Neural progenitor cell (in vitro differentiated cells): ENCODE results near the gene TMEM185A. TPM values are rescaled to one million over a fixed set of nuclear protein-coding genes. Genes with fewer than 3 reads are reported as not detected.

ENCODE experiments used
- DNase-seq: peaks from one replicate; pipeline ENCODE4 v3.0.0-alpha.2; 2016; ENCODE audit warnings: low spot score
- H2AFZ ChIP-seq: fragments of 200-600 bp; sonication (generic); replicated peaks from 2 replicates; pipeline ENCODE4 v1.6.1; 2016; ENCODE audit warnings: antibody characterized with exemption
- H3F3A ChIP-seq: fragments of 200-600 bp; sonication (generic); 2 replicates; pipeline ENCODE4 v1.6.1; 2016; ENCODE audit warnings: antibody characterized with exemption, low read depth
- H3K27ac ChIP-seq: fragments of 200-600 bp; sonication (generic); 2 replicates; pipeline ENCODE4 v1.5.1; 2016; ENCODE audit warnings: mild to moderate bottlenecking
- H3K27me3 ChIP-seq: fragments of 200-600 bp; sonication (generic); 2 replicates; pipeline ENCODE4 v1.6.1; 2016; ENCODE audit warnings: mild to moderate bottlenecking, moderate library complexity
- H3K36me3 ChIP-seq: fragments of 200-600 bp; sonication (generic); 2 replicates; pipeline ENCODE4 v1.5.1; 2016
- H3K4me1 ChIP-seq: fragments of 200-600 bp; sonication (generic); 2 replicates; pipeline ENCODE4 v1.6.1; 2016; ENCODE audit warnings: mixed run types
- H3K4me2 ChIP-seq: fragments of 200-600 bp; sonication (generic); 2 replicates; pipeline ENCODE4 v1.6.1; 2016
- H3K4me3 ChIP-seq: fragments of 200-600 bp; sonication (generic); 2 replicates; pipeline ENCODE4 v1.5.1; 2016
- H3K79me2 ChIP-seq: fragments of 200-600 bp; sonication (generic); 2 replicates; pipeline ENCODE4 v1.6.1; 2016; ENCODE audit warnings: low read depth
- H3K9ac ChIP-seq: fragments of 200-600 bp; sonication (generic); 2 replicates; pipeline ENCODE4 v1.6.1; 2016
- H3K9me3 ChIP-seq: fragments of 200-600 bp; sonication (generic); 2 replicates; pipeline ENCODE4 v1.5.1; 2016; ENCODE audit warnings: low read depth
- H4K20me1 ChIP-seq: fragments of 200-600 bp; sonication (generic); 2 replicates; pipeline ENCODE4 v1.6.1; 2016; ENCODE audit warnings: low read depth
- H3K27ac Mint-ChIP-seq: 3 replicates; pipeline ENCODE4 v1.8.0; 2021; ENCODE audit warnings: mixed read lengths
- H3K27me3 Mint-ChIP-seq: 2 replicates; pipeline ENCODE4 v1.8.0; 2022; ENCODE audit warnings: low read depth, mild to moderate bottlenecking, inconsistent platforms, moderate library complexity, mixed read lengths; ENCODE audit not compliant: insufficient read depth
- H3K36me3 Mint-ChIP-seq: 3 replicates; pipeline ENCODE4 v1.8.0; 2021; ENCODE audit warnings: mixed read lengths
- H3K4me1 Mint-ChIP-seq: 3 replicates; pipeline ENCODE4 v1.8.0; 2021; ENCODE audit warnings: mixed read lengths
- H3K4me3 Mint-ChIP-seq: 3 replicates; pipeline ENCODE4 v1.8.0; 2021; ENCODE audit warnings: mild to moderate bottlenecking, moderate library complexity, mixed read lengths
- H3K9me3 Mint-ChIP-seq: 3 replicates; pipeline ENCODE4 v1.8.0; 2020; ENCODE audit warnings: mixed read lengths
- EZH2 ChIP-seq: fragments of 200-600 bp; sonication (generic); IDR thresholded peaks from 2 replicates; pipeline ENCODE4 v1.6.1; 2017; ENCODE audit warnings: antibody characterized with exemption, mild to moderate bottlenecking, moderate library complexity
- EZH2phosphoT487 ChIP-seq: fragments of 200-600 bp; sonication (generic); IDR thresholded peaks from 2 replicates; pipeline ENCODE4 v1.6.1; 2017; ENCODE audit warnings: antibody characterized with exemption
- total RNA-seq: library from RNA; depleted of rRNA; stranded (reverse); fragments of >200 nt; gene quantifications from 2 replicates; pipeline ENCODE4 v1.2.3, GENCODE V29; 2015; ENCODE audit warnings: low replicate concordance
- TF ChIP-seq, protein P1 (sequence below): fragments of 200-600 bp; sonication (generic); IDR thresholded peaks from 2 replicates; pipeline ENCODE4 v1.5.1; 2017; ENCODE audit warnings: antibody characterized with exemption, mild to moderate bottlenecking

The TMEM185A gene
- total RNA-seq, 1 donor from 2014 or later = 16.3 TPM

- Mint-ChIP-seq H3K4me1 (peaks cover 13% of the 10 kb centered on the region), H3K27ac (peak overlapping the region; percentile 76), H3K4me3 (peak overlapping the region; percentile 95), H3K27me3 (peaks cover 9% of the 10 kb centered on the region), H3K36me3 (no peaks in the 10 kb centered on the region), H3K9me3 (peaks cover 11% of the 10 kb centered on the region)
- H3K27ac ChIP-seq = no peak overlapping the region
- peak overlapping the region; percentile 77 for H3K4me2 ChIP-seq
- peaks cover 18% of the 10 kb centered on the region for H4K20me1 ChIP-seq
- H3K36me3 ChIP-seq = no peaks in the 10 kb centered on the region
- peak overlapping the region; percentile 42 for H2AFZ ChIP-seq
- H3K27me3 ChIP-seq = peaks cover 30% of the 10 kb centered on the region
- no peak for DNase-seq
- H3F3A ChIP-seq = no peaks in the 10 kb centered on the region
- H3K79me2 ChIP-seq = peaks cover 23% of the 10 kb centered on the region
- peak overlapping the region; percentile 48 for H3K9ac ChIP-seq
- no peaks in the 10 kb centered on the region for H3K4me1 ChIP-seq
- H3K4me3 ChIP-seq = peak overlapping the region; percentile 78
- H3K9me3 ChIP-seq = no peaks in the 10 kb centered on the region
- TF ChIP-seq EZH2phosphoT487 (no peak), EZH2 (no peak)
- TF ChIP-seq, protein P1, sequence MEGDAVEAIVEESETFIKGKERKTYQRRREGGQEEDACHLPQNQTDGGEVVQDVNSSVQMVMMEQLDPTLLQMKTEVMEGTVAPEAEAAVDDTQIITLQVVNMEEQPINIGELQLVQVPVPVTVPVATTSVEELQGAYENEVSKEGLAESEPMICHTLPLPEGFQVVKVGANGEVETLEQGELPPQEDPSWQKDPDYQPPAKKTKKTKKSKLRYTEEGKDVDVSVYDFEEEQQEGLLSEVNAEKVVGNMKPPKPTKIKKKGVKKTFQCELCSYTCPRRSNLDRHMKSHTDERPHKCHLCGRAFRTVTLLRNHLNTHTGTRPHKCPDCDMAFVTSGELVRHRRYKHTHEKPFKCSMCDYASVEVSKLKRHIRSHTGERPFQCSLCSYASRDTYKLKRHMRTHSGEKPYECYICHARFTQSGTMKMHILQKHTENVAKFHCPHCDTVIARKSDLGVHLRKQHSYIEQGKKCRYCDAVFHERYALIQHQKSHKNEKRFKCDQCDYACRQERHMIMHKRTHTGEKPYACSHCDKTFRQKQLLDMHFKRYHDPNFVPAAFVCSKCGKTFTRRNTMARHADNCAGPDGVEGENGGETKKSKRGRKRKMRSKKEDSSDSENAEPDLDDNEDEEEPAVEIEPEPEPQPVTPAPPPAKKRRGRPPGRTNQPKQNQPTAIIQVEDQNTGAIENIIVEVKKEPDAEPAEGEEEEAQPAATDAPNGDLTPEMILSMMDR = no peak
These were observed 835 bp downstream of the TMEM185A start for GRCh38 chrX:149630681-149631233.

- Histone ChIP-seq H3F3A (no peaks in the 10 kb centered on the region), H3K9me3 (no peaks in the 10 kb centered on the region), H3K27me3 (peaks cover 29% of the 10 kb centered on the region), H3K79me2 (peaks cover 29% of the 10 kb centered on the region), H4K20me1 (peaks cover 18% of the 10 kb centered on the region), H3K36me3 (no peaks in the 10 kb centered on the region), H2AFZ (no peak overlapping the region), H3K4me2 (peak overlapping the region; percentile 77), H3K27ac (no peak overlapping the region), H3K4me1 (no peaks in the 10 kb centered on the region), H3K9ac (no peak overlapping the region), H3K4me3 (peak overlapping the region; percentile 78)
- H3K4me3 Mint-ChIP-seq = peak overlapping the region; percentile 95
- DNase-seq = no peak
- H3K27ac Mint-ChIP-seq = no peak overlapping the region
- H3K36me3 Mint-ChIP-seq = no peaks in the 10 kb centered on the region
- H3K27me3 Mint-ChIP-seq = peaks cover 6% of the 10 kb centered on the region
- TF ChIP-seq, protein P1 = no peak
- TF ChIP-seq EZH2 (no peak), EZH2phosphoT487 (no peak)
- H3K9me3 Mint-ChIP-seq = peaks cover 11% of the 10 kb centered on the region
- peaks cover 13% of the 10 kb centered on the region for H3K4me1 Mint-ChIP-seq
These were observed 1.7 kb downstream of the TMEM185A start for GRCh38 chrX:149629730-149630387.

DNA sequence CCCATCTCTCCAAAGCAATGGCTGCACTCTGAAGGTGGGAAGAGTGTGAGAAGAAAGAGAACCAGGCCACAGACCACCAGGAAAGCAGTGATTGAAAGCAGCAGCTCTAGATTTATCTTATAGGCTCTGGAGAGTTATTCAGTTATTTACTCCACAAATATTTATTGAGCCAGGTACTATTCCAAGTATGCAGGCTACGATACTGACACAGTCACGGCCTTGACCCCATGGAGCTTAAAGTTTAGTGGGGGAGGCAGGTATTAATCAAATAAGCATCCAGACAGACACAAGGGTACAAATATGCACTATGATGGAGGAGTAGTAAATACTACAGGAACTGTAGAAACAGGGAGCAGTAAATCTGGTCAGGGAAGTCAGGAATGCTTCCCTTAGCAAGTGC, 2.8 kb downstream of the TMEM185A start:
- H3K9ac ChIP-seq = no peak overlapping the region
- no peak overlapping the region for H3K4me3 ChIP-seq
- TF ChIP-seq, protein P1 = no peak
- TF ChIP-seq EZH2 (no peak), EZH2phosphoT487 (no peak)
- no peak overlapping the region for H3K27ac ChIP-seq
- H3K27me3 ChIP-seq = peaks cover 20% of the 10 kb centered on the region
- peaks cover 13% of the 10 kb centered on the region for H3K4me1 Mint-ChIP-seq
- no peaks in the 10 kb centered on the region for H3K36me3 Mint-ChIP-seq
- no peaks in the 10 kb centered on the region for H3K36me3 ChIP-seq
- H3K27ac Mint-ChIP-seq = no peak overlapping the region
- no peak for DNase-seq
- H3K27me3 Mint-ChIP-seq = peaks cover 6% of the 10 kb centered on the region
- H3K4me1 ChIP-seq = no peaks in the 10 kb centered on the region
- H3F3A ChIP-seq = no peaks in the 10 kb centered on the region
- H3K79me2 ChIP-seq = peaks cover 29% of the 10 kb centered on the region
- H4K20me1 ChIP-seq = peaks cover 18% of the 10 kb centered on the region
- H3K9me3 Mint-ChIP-seq = peaks cover 8% of the 10 kb centered on the region
- no peaks in the 10 kb centered on the region for H3K9me3 ChIP-seq
- no peak overlapping the region for H3K4me2 ChIP-seq
- no peak overlapping the region for H2AFZ ChIP-seq
- H3K4me3 Mint-ChIP-seq = no peak overlapping the region
